PC-3 (cell line): ENCODE measurements around the gene ETFDH. TPM values are rescaled to one million over a fixed set of nuclear protein-coding genes. Genes with fewer than 3 reads are reported as not detected.
"Not testable (repeated sequence)": the region's sequence is repeated elsewhere in the genome, so short reads cannot be mapped to it uniquely, and the experiment has no call there.

Experiments used
- ATAC-seq: fragments of 200-7000 bp; cut with Tn5 transposase; 2 replicates; pipeline ENCODE4 v1.9.1; 2020; ENCODE audit warnings: mild to moderate bottlenecking, moderate library complexity
- BruUV-seq: library from RNA; stranded (reverse); fragments of 400-500 nt; replicated peaks from 2 replicates; lab custom pipeline; 2021; lab: Mats Ljungman, UMichigan
- CTCF ChIA-PET: fragments of 300-600 bp; sonication (Branson Sonifier 250); formaldehyde crosslinking; loops from one replicate; lab custom pipeline; 2022; ENCODE audit warnings: antibody characterized with exemption; lab: Charles Lee
- POLR2A ChIA-PET: fragments of 300-600 bp; sonication (Branson Sonifier 250); formaldehyde crosslinking; loops from one replicate; lab custom pipeline; 2022; ENCODE audit warnings: antibody characterized with exemption; ENCODE audit not compliant: unreplicated experiment; lab: Charles Lee
- DNase-seq: peaks from one replicate; pipeline ENCODE4 v3.0.0-alpha.2; 2015
- H2AFZ ChIP-seq: fragments of 300-600 bp; sonication (generic); 2 replicates; pipeline ENCODE4 v1.6.0; 2016; ENCODE audit warnings: antibody characterized with exemption, low read length
- H3F3A ChIP-seq: fragments of 300-600 bp; sonication (generic); one replicate; pipeline ENCODE4 v1.6.0; 2017; ENCODE audit warnings: antibody characterized with exemption, low read length, control low read depth, mild to moderate bottlenecking; ENCODE audit not compliant: unreplicated experiment
- H3K27ac ChIP-seq: fragments of 300-600 bp; sonication (generic); 2 replicates; pipeline ENCODE4 v1.5.1; 2016; ENCODE audit warnings: mild to moderate bottlenecking, low read length
- H3K27me3 ChIP-seq: fragments of 300-600 bp; sonication (generic); 2 replicates; pipeline ENCODE4 v1.6.1; 2016; ENCODE audit warnings: low read length, mixed read lengths
- H3K36me3 ChIP-seq: fragments of 300-600 bp; sonication (generic); 2 replicates; pipeline ENCODE4 v1.6.1; 2016; ENCODE audit warnings: low read depth, mixed run types, low read length, mixed read lengths
- H3K4me1 ChIP-seq: fragments of 300-600 bp; sonication (generic); 2 replicates; pipeline ENCODE4 v1.5.1; 2016; ENCODE audit warnings: low read length; ENCODE audit not compliant: insufficient read depth
- H3K4me2 ChIP-seq: fragments of 300-600 bp; sonication (generic); 2 replicates; pipeline ENCODE4 v1.6.0; 2016; ENCODE audit warnings: low read length
- H3K4me3 ChIP-seq: fragments of 300-600 bp; sonication (generic); 2 replicates; pipeline ENCODE4 v1.5.1; 2016; ENCODE audit warnings: mild to moderate bottlenecking, low read length, mixed read lengths
- H3K79me2 ChIP-seq: fragments of 300-600 bp; sonication (generic); 2 replicates; pipeline ENCODE4 v1.6.1; 2017; ENCODE audit warnings: low read length, mixed read lengths
- H3K9ac ChIP-seq: fragments of 300-600 bp; sonication (generic); 2 replicates; pipeline ENCODE4 v1.6.0; 2016; ENCODE audit warnings: mild to moderate bottlenecking, low read length
- H3K9me2 ChIP-seq: fragments of 300-600 bp; sonication (generic); replicated peaks from 2 replicates; pipeline ENCODE4 v1.6.1; 2016; ENCODE audit warnings: mixed run types, low read length, mixed read lengths
- H3K9me3 ChIP-seq: fragments of 300-600 bp; sonication (generic); 2 replicates; pipeline ENCODE4 v1.6.1; 2016; ENCODE audit warnings: low read length, mixed read lengths
- H4K20me1 ChIP-seq: fragments of 300-600 bp; sonication (generic); 2 replicates; pipeline ENCODE4 v1.6.1; 2016; ENCODE audit warnings: low read length, mixed read lengths
- EZH2 ChIP-seq: fragments of 300-600 bp; sonication (generic); IDR thresholded peaks from one replicate; pipeline ENCODE4 v1.6.1; 2017; ENCODE audit warnings: antibody characterized with exemption, mild to moderate bottlenecking, low read length; ENCODE audit not compliant: unreplicated experiment
- EZH2phosphoT487 ChIP-seq: fragments of 300-600 bp; sonication (generic); IDR thresholded peaks from 2 replicates; pipeline ENCODE4 v1.6.1; 2018; ENCODE audit warnings: mild to moderate bottlenecking, antibody characterized with exemption, low read length, borderline replicate concordance
- intact Hi-C: fragments of 100-400 bp; cut with micrococcal nuclease; formaldehyde crosslinking; loops from 2 replicates; pipeline ENCODE4 v1.9.0; 2023
- total RNA-seq: library from RNA; depleted of rRNA; stranded (reverse); fragments of >200 nt; gene quantifications from 2 replicates; pipeline ENCODE4 v1.2.3, GENCODE V29; 2014
- TF ChIP-seq, protein P1 (sequence below): fragments of 300-600 bp; sonication (generic); conservative IDR thresholded peaks from 2 replicates; pipeline ENCODE4 v1.5.1; 2017; ENCODE audit warnings: antibody characterized with exemption, low read depth, mild to moderate bottlenecking, low read length

Gene ETFDH
- total RNA-seq, 1 experiment from 2014 or later = 22.4 TPM

DNA sequence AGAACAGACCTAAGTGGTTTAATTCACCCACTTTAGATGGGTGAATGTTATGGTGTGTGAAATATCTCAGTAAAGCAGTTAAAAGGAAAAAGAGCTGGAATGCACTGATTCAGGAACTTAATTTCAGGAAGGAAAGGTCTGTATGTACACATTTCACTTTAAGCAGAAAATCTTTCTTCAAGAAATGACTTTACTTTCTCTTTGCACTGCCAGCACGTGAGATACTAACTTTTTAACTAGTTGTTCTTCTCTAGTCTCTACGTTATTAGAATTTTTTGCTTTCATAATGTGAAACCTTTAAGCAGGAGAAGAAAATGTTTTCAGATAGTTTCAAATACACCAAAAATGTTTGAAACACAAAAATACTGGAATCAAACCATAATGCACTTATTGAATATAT lies 19.2 kb upstream of the ETFDH start:
- intact Hi-C loops = no loop called here
- H3K36me3 ChIP-seq = no peaks in the 10 kb centered on the region
- DNase-seq (no peak), ATAC-seq (no peak)
- no peaks in the 10 kb centered on the region for H3F3A ChIP-seq
- ChIA-PET CTCF (no interaction called here), POLR2A (no interaction called here)
- no peaks in the 10 kb centered on the region for H3K27me3 ChIP-seq
- H3K4me3 ChIP-seq = no peak overlapping the region
- no peaks in the 10 kb centered on the region for H3K9me2 ChIP-seq
- no peaks in the 10 kb centered on the region for H3K9me3 ChIP-seq
- TF ChIP-seq EZH2 (no peak), EZH2phosphoT487 (no peak)
- TF ChIP-seq, protein P1, sequence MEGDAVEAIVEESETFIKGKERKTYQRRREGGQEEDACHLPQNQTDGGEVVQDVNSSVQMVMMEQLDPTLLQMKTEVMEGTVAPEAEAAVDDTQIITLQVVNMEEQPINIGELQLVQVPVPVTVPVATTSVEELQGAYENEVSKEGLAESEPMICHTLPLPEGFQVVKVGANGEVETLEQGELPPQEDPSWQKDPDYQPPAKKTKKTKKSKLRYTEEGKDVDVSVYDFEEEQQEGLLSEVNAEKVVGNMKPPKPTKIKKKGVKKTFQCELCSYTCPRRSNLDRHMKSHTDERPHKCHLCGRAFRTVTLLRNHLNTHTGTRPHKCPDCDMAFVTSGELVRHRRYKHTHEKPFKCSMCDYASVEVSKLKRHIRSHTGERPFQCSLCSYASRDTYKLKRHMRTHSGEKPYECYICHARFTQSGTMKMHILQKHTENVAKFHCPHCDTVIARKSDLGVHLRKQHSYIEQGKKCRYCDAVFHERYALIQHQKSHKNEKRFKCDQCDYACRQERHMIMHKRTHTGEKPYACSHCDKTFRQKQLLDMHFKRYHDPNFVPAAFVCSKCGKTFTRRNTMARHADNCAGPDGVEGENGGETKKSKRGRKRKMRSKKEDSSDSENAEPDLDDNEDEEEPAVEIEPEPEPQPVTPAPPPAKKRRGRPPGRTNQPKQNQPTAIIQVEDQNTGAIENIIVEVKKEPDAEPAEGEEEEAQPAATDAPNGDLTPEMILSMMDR = no peak
- no peak overlapping the region for H3K27ac ChIP-seq
- no peaks in the 10 kb centered on the region for H3K4me1 ChIP-seq
- no peaks in the 10 kb centered on the region for H3K79me2 ChIP-seq
- no TSS peak for BruUV-seq
- peak overlapping the region; percentile 39; the same call in 1 of the 2 replicates for H2AFZ ChIP-seq
- no peaks in the 10 kb centered on the region for H4K20me1 ChIP-seq
- peak overlapping the region; percentile 18 for H3K4me2 ChIP-seq
- H3K9ac ChIP-seq = no peak overlapping the region

DNA sequence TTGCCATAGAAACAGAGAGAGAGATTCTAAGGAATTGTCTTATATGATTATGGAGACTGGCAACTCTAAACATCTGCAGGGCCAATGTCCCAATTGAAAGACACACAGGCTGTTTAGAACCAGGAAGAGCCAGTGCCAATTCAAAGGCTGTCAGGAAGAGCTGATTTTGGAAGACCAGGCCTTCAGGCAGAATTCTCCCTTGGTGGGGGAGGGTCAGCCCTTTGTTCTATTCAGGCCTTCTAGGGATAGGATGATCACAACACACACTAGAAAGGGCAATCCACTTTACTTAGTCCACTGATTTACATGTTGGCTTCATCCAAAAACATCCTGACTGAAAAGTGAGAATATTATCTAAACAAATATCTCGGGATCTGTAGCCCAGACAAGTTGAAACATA lies 15.7 kb upstream of the ETFDH start:
- Histone ChIP-seq H3K9me2 (no peaks in the 10 kb centered on the region), H3K4me1 (no peaks in the 10 kb centered on the region), H4K20me1 (no peaks in the 10 kb centered on the region), H3K79me2 (no peaks in the 10 kb centered on the region), H3K27me3 (no peaks in the 10 kb centered on the region), H3F3A (no peaks in the 10 kb centered on the region), H3K9me3 (no peaks in the 10 kb centered on the region), H3K4me3 (no peak overlapping the region), H3K36me3 (no peaks in the 10 kb centered on the region), H3K4me2 (no peak overlapping the region), H3K27ac (no peak overlapping the region), H3K9ac (no peak overlapping the region), H2AFZ (no peak overlapping the region)
- DNase-seq (no peak), ATAC-seq (no peak)
- POLR2A ChIA-PET = no interaction called here
- CTCF ChIA-PET = no interaction called here
- BruUV-seq = no TSS peak
- intact Hi-C loops = no loop called here
- TF ChIP-seq EZH2phosphoT487 (no peak), EZH2 (no peak)
- TF ChIP-seq, protein P1 = no peak

DNA sequence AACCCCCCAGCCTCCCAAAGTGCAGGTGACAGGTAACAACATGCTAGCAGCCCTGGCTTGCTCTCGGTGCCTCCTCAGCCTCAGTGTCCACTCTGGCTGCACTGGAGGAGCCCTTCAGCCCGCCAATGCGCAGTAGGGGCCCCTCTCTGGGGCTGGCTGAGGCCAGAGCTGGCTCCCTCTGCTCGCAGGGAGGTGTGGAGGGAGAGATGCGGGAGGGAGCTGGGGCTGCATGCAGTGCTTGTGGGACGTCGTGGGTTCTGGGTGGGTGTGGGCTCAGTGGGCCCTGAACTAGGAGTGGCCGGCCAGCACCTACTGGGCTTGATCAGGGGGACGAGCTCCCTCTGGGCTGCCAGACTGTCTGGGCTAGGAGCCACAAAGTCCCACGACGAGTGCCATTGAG lies 14.8 kb upstream of the ETFDH start:
- POLR2A ChIA-PET = no interaction called here
- intact Hi-C loops = no loop called here
- no peak for ATAC-seq

DNA sequence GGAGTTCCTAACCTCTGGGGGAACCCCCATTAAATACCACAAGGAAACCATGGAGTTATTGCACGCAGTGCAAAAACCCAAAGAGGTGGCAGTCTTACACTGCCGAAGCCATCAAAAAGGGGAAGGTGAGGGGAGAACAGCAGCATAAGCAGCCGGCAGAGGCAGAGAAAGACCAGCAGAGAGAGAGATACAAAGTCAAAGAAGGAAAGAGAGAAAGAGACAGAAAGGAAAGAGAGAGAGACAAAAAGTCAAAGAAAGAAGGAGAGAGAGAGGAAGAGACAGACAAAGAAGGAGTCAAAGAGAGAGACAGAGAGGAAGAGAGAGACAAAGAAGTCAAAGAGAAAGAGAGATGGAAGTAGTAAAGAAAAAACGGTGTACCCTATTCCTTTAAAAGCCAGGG lies 8.8 kb upstream of the ETFDH start:
- H3F3A ChIP-seq, H3K9me2 ChIP-seq, POLR2A ChIA-PET, H3K4me3 ChIP-seq, H3K9ac ChIP-seq, H3K27me3 ChIP-seq, H3K4me2 ChIP-seq, CTCF ChIA-PET, DNase-seq, H3K27ac ChIP-seq, H3K9me3 ChIP-seq, H4K20me1 ChIP-seq, H3K4me1 ChIP-seq, H2AFZ ChIP-seq, BruUV-seq, ATAC-seq, H3K36me3 ChIP-seq, intact Hi-C loops: not testable (repeated sequence)
- H3K79me2 ChIP-seq = peaks cover 11% of the 10 kb centered on the region

More for the DNA sequence above, 14.8 kb upstream of the ETFDH start:
- CTCF ChIA-PET = no interaction called here
- H3K9me3 ChIP-seq = no peaks in the 10 kb centered on the region
- no peaks in the 10 kb centered on the region for H4K20me1 ChIP-seq
- no peaks in the 10 kb centered on the region for H3K4me1 ChIP-seq
- H3K4me3 ChIP-seq = no peak overlapping the region
- no peaks in the 10 kb centered on the region for H3K9me2 ChIP-seq
- no peak overlapping the region for H3K9ac ChIP-seq
- H3K4me2 ChIP-seq = no peak overlapping the region
- H3K27me3 ChIP-seq = no peaks in the 10 kb centered on the region
- H3F3A ChIP-seq = no peaks in the 10 kb centered on the region
- no TSS peak for BruUV-seq
- TF ChIP-seq, protein P1 = no peak
- TF ChIP-seq EZH2phosphoT487 = no peak
- no peak for TF ChIP-seq EZH2
- no peaks in the 10 kb centered on the region for H3K79me2 ChIP-seq
- no peak for DNase-seq
- H3K36me3 ChIP-seq = no peaks in the 10 kb centered on the region
- no peak overlapping the region for H2AFZ ChIP-seq
- H3K27ac ChIP-seq = no peak overlapping the region
